H1 (cell line): Measurements from ENCODE around the gene MOB3B. TPM values are rescaled to one million over a fixed set of nuclear protein-coding genes. Genes with fewer than 3 reads are reported as not detected.

Source experiments
- BCL11A ChIP-seq, 2 experiments: IDR thresholded peaks; one replicate each; pipeline ENCODE4 v1.6.1; 2011; ENCODE audit warnings: low read depth in 2 of 2, low read length in 2 of 2, mild to moderate bottlenecking in 2 of 2
- CREB1 ChIP-seq: IDR thresholded peaks from 2 replicates; pipeline ENCODE4 v1.6.1; 2012; ENCODE audit warnings: inconsistent platforms
- FOSL1 ChIP-seq: IDR thresholded peaks from 2 replicates; pipeline ENCODE4 v1.6.1; 2011; ENCODE audit warnings: mild to moderate bottlenecking, low read depth, low read length, moderate library complexity; ENCODE audit not compliant: insufficient read depth
- HDAC6 ChIP-seq: IDR thresholded peaks from one replicate; pipeline ENCODE4 v1.7.1; 2012; ENCODE audit warnings: low read depth, mild to moderate bottlenecking, inconsistent platforms, low read length, moderate library complexity
- RBBP5 ChIP-seq: IDR thresholded peaks from 2 replicates; pipeline ENCODE4 v1.7.1; 2012; ENCODE audit warnings: low read depth, mild to moderate bottlenecking, inconsistent platforms, low read length, moderate library complexity, borderline replicate concordance
- SUZ12 ChIP-seq: fragments of 200-600 bp; sonication (generic); IDR thresholded peaks from 2 replicates; pipeline ENCODE4 v1.6.1; 2012; ENCODE audit warnings: mild to moderate bottlenecking, inconsistent platforms, low read length, moderate library complexity, mixed read lengths
- polyA plus RNA-seq, 7 experiments: library from polyadenylated mRNA; depleted of rRNA in 3 of 7; stranded (reverse) in 5 of 7; unstranded in 2 of 7; fragments of >200 nt in 5 of 7; fragments of 200-250 nt in 2 of 7; gene quantifications; 1 replicate in 5 of 7; 2 replicates in 1 of 7; 4 replicates in 1 of 7; pipeline versions ENCODE4 v1.2.1 to v1.2.3, GENCODE V29; 2011 to 2013; ENCODE audit warnings: missing spikeins in 2 of 7, mixed read lengths in 2 of 7
- total RNA-seq: library from RNA; stranded (reverse); fragmentation: NEBNext Ultra II Directional; extraction: Animal tissue kit (Norgen Biotek cat#: 25700); gene quantifications from 2 replicates; pipeline ENCODE4 v1.2.1, GENCODE V29; 2021

The MOB3B gene
- total and polyA plus RNA-seq, 2 of the 8 experiments (the other 6 are each of a cell fraction or from before 2014, with no cell fraction given), result 12.7 to 16.1 TPM

DNA sequence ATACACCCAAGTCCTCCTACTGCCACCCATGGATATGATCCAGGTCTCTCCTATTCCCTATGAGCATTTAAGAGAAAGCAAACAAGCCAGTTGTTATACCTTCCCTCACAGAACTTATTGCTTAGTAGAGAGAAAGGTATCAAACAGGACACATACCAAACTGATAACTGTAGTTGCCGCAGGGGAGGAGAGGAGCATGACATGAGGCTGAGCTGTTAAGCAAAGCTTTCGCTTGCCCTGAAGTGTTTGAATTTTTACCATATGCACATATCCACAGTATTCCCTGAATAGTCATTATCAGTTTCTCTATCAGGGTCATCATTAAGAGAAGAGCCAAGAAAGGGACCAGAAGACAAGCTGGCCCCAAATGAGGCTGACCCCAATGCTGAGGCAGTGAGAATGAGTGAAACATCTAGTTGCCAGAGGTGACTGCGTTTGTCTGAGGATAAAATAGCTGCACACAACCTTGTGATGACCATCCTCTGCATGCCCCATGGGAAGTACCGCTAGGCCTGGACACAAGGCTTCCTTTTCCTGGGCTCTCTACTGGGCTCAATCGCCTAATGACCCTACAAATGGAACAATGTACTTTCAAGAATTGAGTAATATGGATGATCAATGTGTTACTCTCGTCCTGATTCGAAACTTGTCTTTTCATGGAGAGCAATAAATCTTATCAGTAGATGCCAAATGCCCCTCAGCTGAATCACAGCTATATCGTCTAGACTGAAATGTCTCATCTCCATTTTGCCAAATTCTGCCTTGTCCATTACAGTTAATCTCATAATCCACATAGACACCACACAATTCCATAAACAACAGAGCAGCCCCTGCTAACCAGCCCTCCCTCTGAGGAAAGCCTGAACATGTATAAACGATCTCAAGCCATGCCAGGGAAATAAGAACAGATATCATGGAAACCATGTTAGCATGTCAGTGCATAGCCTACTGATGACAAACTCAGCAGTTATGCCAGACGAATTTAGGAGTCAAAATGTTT, 9.8 kb downstream of the MOB3B start (continued):
- no peak for TF ChIP-seq CREB1
- no peak for TF ChIP-seq BCL11A (IDR thresholded peaks at IDR 0.05; ENCODE audit: low read depth in 2 of 2, low read length in 2 of 2)
- TF ChIP-seq SUZ12, result no peak
- no peak for TF ChIP-seq RBBP5
- TF ChIP-seq HDAC6, result no peak
- no peak for TF ChIP-seq FOSL1
